Activated CD4-positive, alpha-beta T cell treated with anti-CD3 and anti-CD28 coated beads, Interleukin-2, amount 10 ng/mL, durations not matched to agents 7 days and 5 days (primary cell): ENCODE measurements around the gene COX5B. TPM values are rescaled to one million over a fixed set of nuclear protein-coding genes. Genes with fewer than 3 reads are reported as not detected.
"Not testable (repeated sequence)": the region's sequence is repeated elsewhere in the genome, so short reads cannot be mapped to it uniquely, and the experiment has no call there.

ENCODE experiments used
- CTCF ChIA-PET: fragments of 350-600 bp; sonication (Branson Sonifier 250); formaldehyde crosslinking; loops from one replicate; lab custom pipeline; 2021; ENCODE audit warnings: antibody characterized with exemption; lab: Charles Lee
- POLR2A ChIA-PET: fragments of 350-600 bp; sonication (Branson Sonifier 250); formaldehyde crosslinking; loops from one replicate; lab custom pipeline; 2021; ENCODE audit warnings: antibody characterized with exemption; lab: Charles Lee
- DNase-seq: peaks from one replicate; pipeline ENCODE4 v3.0.0-alpha.2; 2020
- H3K27ac Mint-ChIP-seq: one replicate; pipeline ENCODE4 v1.8.0; 2021; ENCODE audit warnings: mild to moderate bottlenecking, moderate library complexity, mixed read lengths
- H3K27me3 Mint-ChIP-seq: one replicate; pipeline ENCODE4 v1.8.0; 2021; ENCODE audit warnings: mixed read lengths
- H3K36me3 Mint-ChIP-seq: one replicate; pipeline ENCODE4 v1.8.0; 2021; ENCODE audit warnings: low read depth, mixed read lengths
- H3K4me1 Mint-ChIP-seq: one replicate; pipeline ENCODE4 v1.8.0; 2021; ENCODE audit warnings: mixed read lengths
- H3K4me3 Mint-ChIP-seq: one replicate; pipeline ENCODE4 v1.8.0; 2021; ENCODE audit warnings: mild to moderate bottlenecking, moderate library complexity, mixed read lengths
- H3K9me3 Mint-ChIP-seq: one replicate; pipeline ENCODE4 v1.8.0; 2021; ENCODE audit warnings: mixed read lengths
- total RNA-seq, 2 experiments: library from RNA; stranded (reverse); gene quantifications; one replicate each; pipeline ENCODE4 v1.2.3, GENCODE V29; 2021

Gene COX5B
- total RNA-seq, 2 experiments from 2014 or later: 183 to 196 TPM

DNA sequence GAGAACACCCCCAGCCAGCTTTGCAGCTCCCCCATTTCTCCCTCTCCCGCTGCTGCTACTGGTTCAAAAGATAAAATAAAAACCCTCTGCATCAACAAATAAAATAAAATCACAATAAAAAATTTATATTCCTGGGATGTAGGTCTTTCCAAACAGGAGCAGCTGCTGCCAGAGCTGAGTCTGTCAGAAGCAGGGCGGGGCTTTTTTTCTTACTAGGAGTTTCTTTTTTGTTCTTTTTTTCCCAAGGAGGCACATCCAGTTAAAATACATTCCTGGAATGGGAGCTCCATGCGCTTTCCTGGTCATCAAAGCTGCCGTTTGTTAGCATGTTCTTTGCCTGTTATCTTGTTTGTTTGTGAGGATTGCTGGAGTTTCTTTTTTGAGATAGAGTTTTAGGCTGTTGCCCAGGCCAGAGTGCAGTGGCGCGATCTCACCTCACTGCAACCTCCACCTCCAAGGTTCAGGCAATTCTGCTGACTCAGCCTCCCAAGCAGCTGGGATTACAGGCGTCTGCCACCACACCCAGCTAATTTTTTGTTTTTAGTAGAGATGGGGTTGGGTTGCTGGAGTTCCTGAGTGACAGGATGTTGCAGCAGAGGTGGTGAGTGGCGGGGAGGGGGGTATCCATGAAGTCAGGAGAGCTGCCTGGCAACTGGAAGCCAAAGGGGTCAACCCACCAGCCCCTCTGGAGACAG lies 20.4 kb upstream of the COX5B start:
- CTCF ChIA-PET, POLR2A ChIA-PET, H3K4me1 Mint-ChIP-seq, H3K27me3 Mint-ChIP-seq, DNase-seq, H3K4me3 Mint-ChIP-seq, H3K9me3 Mint-ChIP-seq, H3K27ac Mint-ChIP-seq, H3K36me3 Mint-ChIP-seq: not testable (repeated sequence)

DNA sequence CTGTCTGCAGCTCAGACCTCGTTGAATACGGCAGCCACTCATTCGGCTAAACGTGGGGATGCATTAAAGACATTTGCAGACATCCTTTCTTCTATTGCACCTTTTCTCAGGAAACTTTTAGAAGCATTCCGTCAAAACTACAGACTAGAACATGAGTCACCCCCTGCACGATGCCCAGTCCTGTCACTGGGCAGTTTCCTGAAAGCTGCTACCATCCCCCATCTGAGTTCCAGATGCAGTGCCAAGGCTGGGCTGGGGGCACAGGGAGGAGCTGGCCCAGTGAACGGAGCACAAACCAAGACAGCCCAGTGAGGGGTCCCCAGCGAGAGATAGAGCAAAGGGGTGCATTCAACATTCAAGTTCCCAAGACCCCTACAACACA lies 19.8 kb upstream of the COX5B start:
- CTCF ChIA-PET, DNase-seq, POLR2A ChIA-PET, H3K36me3 Mint-ChIP-seq, H3K4me1 Mint-ChIP-seq, H3K9me3 Mint-ChIP-seq, H3K4me3 Mint-ChIP-seq, H3K27me3 Mint-ChIP-seq, H3K27ac Mint-ChIP-seq: not testable (repeated sequence)

DNA sequence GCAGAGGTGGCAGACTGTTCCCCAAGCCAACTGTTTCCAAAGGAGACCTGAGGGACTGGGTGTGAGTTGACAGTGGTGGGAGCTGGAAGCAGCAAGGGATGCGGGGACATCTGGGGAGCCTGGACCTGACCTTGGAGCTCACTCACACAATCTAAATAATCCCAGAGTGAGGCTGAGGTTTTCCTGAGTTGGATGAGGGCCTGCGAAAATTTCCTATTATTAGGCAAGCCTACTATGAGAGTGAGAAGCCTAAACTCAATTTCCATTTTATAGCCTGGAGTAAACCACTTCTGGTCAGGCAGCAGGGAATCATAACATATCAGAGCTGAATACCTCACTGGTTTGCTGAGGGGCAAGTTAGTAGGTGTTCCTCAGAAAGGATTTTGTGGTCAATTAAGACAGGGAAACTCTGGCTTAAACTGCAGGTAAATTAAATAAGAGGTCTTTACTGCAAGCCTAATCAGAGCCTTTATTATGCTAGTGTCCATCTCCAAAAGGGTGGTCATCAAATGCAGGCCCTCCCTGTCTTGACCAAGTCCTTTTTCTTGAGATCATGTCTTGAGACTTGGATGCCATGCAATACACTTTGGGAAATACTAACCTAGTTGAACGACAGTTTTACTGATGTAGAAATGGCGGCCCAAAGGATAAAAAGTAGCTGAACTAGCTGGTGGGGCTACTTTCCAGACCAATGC lies 1.7 kb upstream of the COX5B start:
- no peak overlapping the region for H3K27ac Mint-ChIP-seq
- POLR2A ChIA-PET: no interaction called here
- CTCF ChIA-PET: interaction anchor here (1.0 to 1.7 kb wide), 4 partner anchors 10 to 53 kb away, joined by 3 to 4 read pairs (median 3); no protein-coding TSS in a partner anchor
- no peaks in the 10 kb centered on the region for H3K9me3 Mint-ChIP-seq
- H3K4me3 Mint-ChIP-seq: no peak overlapping the region
- no peak for DNase-seq
- peaks cover 20% of the 10 kb centered on the region for H3K4me1 Mint-ChIP-seq
- H3K36me3 Mint-ChIP-seq: peaks cover 19% of the 10 kb centered on the region
- peaks cover 13% of the 10 kb centered on the region for H3K27me3 Mint-ChIP-seq

DNA sequence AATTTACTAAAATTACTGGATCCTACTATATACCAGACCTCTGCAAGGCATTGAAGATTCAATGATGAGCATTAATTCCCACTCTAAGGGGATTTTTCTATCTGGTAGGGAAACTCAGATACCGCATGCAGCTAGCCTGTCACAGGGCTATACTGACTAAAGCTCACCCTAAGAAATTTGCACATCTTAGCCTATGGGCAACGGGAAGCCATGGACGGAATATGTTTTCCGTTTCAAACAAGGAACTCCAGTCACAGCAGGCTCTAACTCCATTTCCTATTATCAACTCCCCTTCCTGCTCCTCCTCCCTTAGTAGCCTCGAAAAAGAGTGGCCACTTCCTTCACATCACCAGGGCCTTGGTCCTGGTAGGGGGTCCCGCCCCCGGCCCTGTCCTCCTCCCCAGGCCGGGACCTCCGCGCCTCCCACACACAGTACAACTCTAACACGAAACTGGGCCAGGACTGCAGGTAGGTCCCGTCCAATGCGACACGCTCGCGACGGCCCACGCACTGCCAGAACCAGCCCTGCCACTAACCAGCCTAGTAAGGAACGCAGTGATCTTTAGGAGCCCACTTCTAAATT lies 659 bp upstream of the COX5B start:
- Mint-ChIP-seq H3K9me3 (no peaks in the 10 kb centered on the region), H3K4me1 (peaks cover 20% of the 10 kb centered on the region), H3K27me3 (peaks cover 7% of the 10 kb centered on the region), H3K4me3 (peak overlapping the region; percentile 82), H3K36me3 (peaks cover 26% of the 10 kb centered on the region), H3K27ac (peak overlapping the region; percentile 94)
- CTCF ChIA-PET: interaction anchor here (0.7 to 7.8 kb wide), 8 partner anchors 12 to 62 kb away, joined by 3 to 75 read pairs (median 4); partner anchors contain the start of gene ACTR1B
- DNase-seq: no peak
- POLR2A ChIA-PET: interaction anchor here (0.9 to 1.5 kb wide), 2 partner anchors 17 to 19 kb away, joined by 7 to 9 read pairs; partner anchors contain the start of gene ACTR1B

DNA sequence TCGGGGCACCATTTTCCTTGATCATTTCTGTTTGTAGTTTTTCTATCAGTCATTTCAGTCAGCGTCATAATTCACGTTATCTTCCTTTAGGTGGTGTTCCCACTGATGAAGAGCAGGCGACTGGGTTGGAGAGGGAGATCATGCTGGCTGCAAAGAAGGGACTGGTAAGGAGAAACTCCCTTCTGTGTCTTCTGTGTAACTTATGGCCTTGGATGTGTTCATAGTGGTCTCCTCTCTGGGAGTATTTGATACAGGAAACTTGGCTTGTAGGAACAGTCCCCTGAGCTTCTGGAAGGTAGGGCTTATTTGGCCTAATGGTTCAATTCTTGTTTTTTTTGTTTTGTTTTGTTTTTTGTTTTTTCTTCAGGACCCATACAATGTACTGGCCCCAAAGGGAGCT lies 1.1 kb downstream of the COX5B start:
- ChIA-PET POLR2A (interaction anchor here (0.9 kb wide), 1 partner anchor 13 kb away, joined by 4 read pairs; no protein-coding TSS in a partner anchor), CTCF (interaction anchor here (0.6 to 7.8 kb wide), 4 partner anchors 14 to 56 kb away, joined by 3 to 75 read pairs (median 6); partner anchors contain the start of gene ACTR1B)
- Mint-ChIP-seq H3K27me3 (peaks cover 3% of the 10 kb centered on the region), H3K27ac (peak overlapping the region; percentile 94), H3K4me3 (peak overlapping the region; percentile 82), H3K4me1 (peaks cover 20% of the 10 kb centered on the region), H3K36me3 (peaks cover 26% of the 10 kb centered on the region), H3K9me3 (no peaks in the 10 kb centered on the region)
- no peak for DNase-seq

DNA sequence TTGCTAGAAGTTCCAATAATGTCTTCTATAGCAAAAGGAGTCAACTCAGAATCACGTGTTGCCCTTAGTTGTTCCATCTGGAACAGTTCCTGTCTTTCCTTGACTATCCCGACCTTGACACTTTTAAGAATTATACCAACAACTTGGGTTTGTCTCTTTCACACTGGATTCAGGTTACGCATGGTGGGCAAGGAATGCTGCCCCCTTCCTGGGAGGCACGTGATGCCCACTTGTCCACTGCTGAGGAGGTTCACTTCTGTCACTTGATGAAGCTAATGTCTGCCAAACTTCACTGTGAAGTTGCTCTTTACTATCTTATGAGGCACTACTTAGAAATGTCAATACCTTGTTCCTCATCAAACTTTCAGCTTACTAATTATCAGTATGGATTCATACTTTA lies 5.3 kb downstream of the COX5B start:
- Mint-ChIP-seq H3K4me3 (no peak overlapping the region), H3K36me3 (peaks cover 52% of the 10 kb centered on the region), H3K4me1 (peaks cover 11% of the 10 kb centered on the region), H3K9me3 (no peaks in the 10 kb centered on the region), H3K27ac (no peak overlapping the region), H3K27me3 (no peaks in the 10 kb centered on the region)
- ChIA-PET POLR2A (no interaction called here), CTCF (interaction anchor here (0.9 to 7.8 kb wide), 2 partner anchors 12 to 19 kb away, joined by 3 to 75 read pairs; partner anchors contain the start of genes ACTR1B and C2orf92)
- DNase-seq: no peak

DNA sequence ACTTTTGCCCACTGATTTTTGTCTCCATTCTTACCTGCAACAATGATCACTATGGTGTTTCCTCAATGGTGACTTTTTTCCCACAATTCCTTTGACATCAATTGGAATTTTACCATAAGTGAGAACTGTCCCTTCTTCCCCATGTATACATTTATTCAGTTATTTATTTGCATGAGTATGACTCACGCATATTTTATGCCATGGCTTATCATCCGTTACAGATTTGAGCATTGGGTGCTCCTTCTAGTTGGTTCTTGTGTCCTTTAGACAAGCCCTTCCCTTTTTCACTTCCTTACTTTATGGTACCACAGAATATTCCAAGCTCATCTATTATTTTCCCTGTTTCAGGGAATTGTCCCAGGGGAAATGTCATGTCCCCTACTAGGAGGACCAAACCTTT lies 7.6 kb downstream of the COX5B start:
- no peak for DNase-seq
- Mint-ChIP-seq H3K4me3 (no peak overlapping the region), H3K27ac (no peak overlapping the region), H3K9me3 (no peaks in the 10 kb centered on the region), H3K4me1 (no peaks in the 10 kb centered on the region), H3K27me3 (no peaks in the 10 kb centered on the region), H3K36me3 (peaks cover 51% of the 10 kb centered on the region)
- ChIA-PET CTCF (interaction anchor here (1.0 to 1.5 kb wide), 2 partner anchors 9 to 10 kb away, joined by 3 read pairs; no protein-coding TSS in a partner anchor), POLR2A (no interaction called here)

DNA sequence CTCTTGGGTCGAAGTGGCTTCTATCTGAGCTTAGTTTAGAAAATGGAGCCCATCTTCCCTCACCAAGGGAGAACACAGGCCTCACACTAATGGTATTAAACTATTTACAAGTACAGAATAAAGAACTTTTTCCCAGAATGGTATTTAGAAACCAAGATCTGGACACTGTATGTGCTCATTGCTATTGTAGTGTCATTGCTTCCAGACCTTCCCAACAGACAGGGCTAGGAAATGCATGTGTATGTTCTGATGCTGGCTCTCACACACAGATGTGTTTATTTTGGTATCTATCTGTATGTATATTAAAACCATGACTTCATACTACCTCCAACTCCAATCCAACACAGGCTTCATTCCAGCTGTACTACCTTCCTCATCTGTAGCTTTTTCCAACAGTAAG lies 8.0 kb downstream of the COX5B start:
- H3K9me3 Mint-ChIP-seq: no peaks in the 10 kb centered on the region
- peaks cover 52% of the 10 kb centered on the region for H3K36me3 Mint-ChIP-seq
- H3K4me1 Mint-ChIP-seq: no peaks in the 10 kb centered on the region
- CTCF ChIA-PET: interaction anchor here (1.0 to 1.5 kb wide), 2 partner anchors 9 to 10 kb away, joined by 3 read pairs; no protein-coding TSS in a partner anchor
- no peaks in the 10 kb centered on the region for H3K27me3 Mint-ChIP-seq
- no peak for DNase-seq
- no peak overlapping the region for H3K27ac Mint-ChIP-seq
- H3K4me3 Mint-ChIP-seq: no peak overlapping the region
- POLR2A ChIA-PET: no interaction called here

DNA sequence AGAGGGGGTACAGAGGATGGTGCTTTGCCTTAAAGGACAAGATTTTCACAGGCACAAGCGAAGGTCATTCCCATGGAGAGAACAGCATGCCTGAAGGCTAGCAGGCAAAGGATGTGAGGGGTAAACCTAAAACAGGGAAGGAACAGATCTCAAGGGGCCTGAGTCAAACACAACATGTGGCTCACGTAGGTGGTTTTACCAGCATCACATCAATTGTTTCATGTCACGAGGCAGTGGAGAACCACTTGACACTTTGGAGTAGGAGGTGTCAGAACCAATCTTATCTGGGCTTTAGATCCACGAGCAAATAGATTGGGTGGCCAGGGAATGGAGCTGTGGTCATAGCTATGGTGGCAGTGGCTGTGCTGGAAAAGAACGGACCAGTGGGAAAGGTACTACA lies 8.4 kb downstream of the COX5B start:
- H3K36me3 Mint-ChIP-seq: peaks cover 48% of the 10 kb centered on the region

DNA sequence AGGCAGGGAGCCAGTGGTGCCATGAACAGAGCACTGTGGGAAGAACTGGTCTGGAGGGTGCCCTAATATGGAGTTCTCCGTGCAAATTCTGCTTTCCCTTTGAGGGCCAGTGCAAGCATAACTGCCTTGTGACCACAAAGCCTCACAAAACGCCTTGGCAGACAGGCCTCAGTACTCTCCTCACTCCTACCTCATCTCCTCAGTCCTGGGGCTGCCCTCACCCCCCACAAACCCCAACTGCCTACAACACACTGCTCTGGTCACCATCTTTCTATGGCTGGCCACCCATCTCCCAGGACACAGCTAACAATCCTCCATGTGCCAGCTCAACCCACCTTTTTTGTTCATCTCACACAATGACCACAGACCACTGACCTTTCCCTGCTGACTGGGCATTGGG lies 8.9 kb downstream of the COX5B start:
- no peak overlapping the region for H3K27ac Mint-ChIP-seq
- DNase-seq: no peak
- H3K27me3 Mint-ChIP-seq: no peaks in the 10 kb centered on the region
- no peaks in the 10 kb centered on the region for H3K9me3 Mint-ChIP-seq
- POLR2A ChIA-PET: no interaction called here
- no peak overlapping the region for H3K4me3 Mint-ChIP-seq
- no peaks in the 10 kb centered on the region for H3K4me1 Mint-ChIP-seq
- peaks cover 45% of the 10 kb centered on the region for H3K36me3 Mint-ChIP-seq
- CTCF ChIA-PET: interaction anchor here (1.5 kb wide), 1 partner anchor 8 kb away, joined by 3 read pairs; no protein-coding TSS in a partner anchor

More for the DNA sequence above, 8.4 kb downstream of the COX5B start:
- H3K4me3 Mint-ChIP-seq: no peak overlapping the region
- no peak overlapping the region for H3K27ac Mint-ChIP-seq
- DNase-seq: no peak
- H3K4me1 Mint-ChIP-seq: no peaks in the 10 kb centered on the region
- no peaks in the 10 kb centered on the region for H3K27me3 Mint-ChIP-seq
- ChIA-PET POLR2A (no interaction called here), CTCF (interaction anchor here (1.0 to 1.5 kb wide), 2 partner anchors 8 to 10 kb away, joined by 3 read pairs; no protein-coding TSS in a partner anchor)
- H3K9me3 Mint-ChIP-seq: no peaks in the 10 kb centered on the region

DNA sequence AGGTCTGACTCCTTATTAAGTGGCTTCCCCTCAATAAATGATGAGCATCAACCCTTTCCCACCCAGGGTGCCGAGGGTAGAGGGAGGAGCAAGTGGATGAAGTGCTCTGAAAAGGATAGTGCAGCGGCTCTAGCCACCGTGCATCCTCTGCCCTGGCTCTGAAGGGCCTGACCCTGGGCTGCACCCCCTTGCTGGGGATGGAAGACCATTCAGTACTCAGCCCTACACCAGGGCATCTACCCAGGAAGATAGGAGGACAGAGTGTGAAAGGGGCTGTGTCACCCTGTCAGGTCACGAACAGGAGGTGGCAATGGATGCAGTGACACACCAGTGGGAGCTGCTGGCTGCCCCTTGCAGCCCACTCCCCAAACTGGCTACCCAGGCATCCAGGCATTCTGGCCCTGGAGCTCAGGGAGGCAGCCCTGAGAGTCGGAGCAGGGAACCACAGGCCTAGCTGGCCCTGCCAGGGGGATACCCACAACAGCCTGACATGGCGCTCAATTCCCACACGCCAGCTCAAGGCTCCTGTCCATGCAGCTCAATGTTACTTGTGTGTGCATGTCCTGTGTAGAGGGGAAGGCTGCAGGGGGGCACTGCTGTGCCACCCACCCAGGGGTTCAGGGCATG lies 10.4 kb downstream of the COX5B start:
- CTCF ChIA-PET: no interaction called here

DNA sequence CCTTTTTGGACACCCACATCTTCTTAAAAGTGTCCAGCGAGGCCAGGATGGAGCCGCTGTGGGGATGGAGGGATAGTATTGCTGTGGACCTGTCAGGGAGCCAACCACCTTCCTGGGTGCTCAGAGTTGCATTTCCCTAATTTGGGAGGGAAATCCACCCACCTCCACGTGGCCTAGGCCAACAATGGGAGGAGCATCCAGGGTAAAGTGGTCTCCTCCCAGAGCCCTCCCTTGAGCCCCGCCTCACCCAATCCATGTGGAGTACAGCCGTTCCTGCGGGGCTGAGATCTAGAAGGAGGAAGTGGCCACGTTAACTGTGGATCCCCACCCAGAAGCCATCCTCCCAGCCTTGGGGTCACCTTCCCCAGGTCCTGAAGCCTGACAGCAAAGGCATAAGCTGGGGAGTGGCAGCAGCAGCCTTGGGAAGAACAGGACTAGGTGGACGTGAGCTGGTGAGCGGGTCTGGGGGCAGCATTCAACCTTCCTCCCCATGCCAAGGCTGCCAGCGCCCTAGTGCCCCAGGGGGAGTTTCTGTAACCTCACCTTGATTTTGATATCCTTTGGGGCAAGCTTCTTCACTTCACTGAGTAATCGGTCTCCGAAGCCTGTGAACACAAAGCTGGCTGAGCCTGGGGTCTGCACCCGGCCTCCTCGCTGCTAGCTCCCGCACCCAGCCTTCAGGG lies 11.2 kb downstream of the COX5B start:
- Mint-ChIP-seq H3K36me3 (peaks cover 55% of the 10 kb centered on the region), H3K9me3 (no peaks in the 10 kb centered on the region), H3K27me3 (no peaks in the 10 kb centered on the region), H3K4me3 (no peak overlapping the region), H3K27ac (no peak overlapping the region), H3K4me1 (peaks cover 9% of the 10 kb centered on the region)
- DNase-seq: no peak
- ChIA-PET POLR2A (no interaction called here), CTCF (interaction anchor here (0.8 kb wide), 1 partner anchor 11 kb away, joined by 3 read pairs; the partner anchor contains the start of gene COX5B)

More for the DNA sequence above, 10.4 kb downstream of the COX5B start:
- Mint-ChIP-seq H3K36me3 (peaks cover 49% of the 10 kb centered on the region), H3K4me3 (no peak overlapping the region), H3K27ac (no peak overlapping the region), H3K27me3 (no peaks in the 10 kb centered on the region), H3K4me1 (peaks cover under 1% of the 10 kb centered on the region), H3K9me3 (no peaks in the 10 kb centered on the region)
- POLR2A ChIA-PET: no interaction called here
- no peak for DNase-seq
